HG02970 (cell line): ENCODE results near the gene P2RX4.
"Not testable (repeated sequence)": the region's sequence is repeated elsewhere in the genome, so short reads cannot be mapped to it uniquely, and the experiment has no call there.

ENCODE experiments used
- ATAC-seq: cut with Tn5 transposase; IDR thresholded peaks from one replicate; pipeline ENCODE4 v1.9.1; 2021; ENCODE audit warnings: mild to moderate bottlenecking, moderate library complexity, moderate number of reproducible peaks; ENCODE audit not compliant: unreplicated experiment, low FRiP score

P2RX4 gene

DNA sequence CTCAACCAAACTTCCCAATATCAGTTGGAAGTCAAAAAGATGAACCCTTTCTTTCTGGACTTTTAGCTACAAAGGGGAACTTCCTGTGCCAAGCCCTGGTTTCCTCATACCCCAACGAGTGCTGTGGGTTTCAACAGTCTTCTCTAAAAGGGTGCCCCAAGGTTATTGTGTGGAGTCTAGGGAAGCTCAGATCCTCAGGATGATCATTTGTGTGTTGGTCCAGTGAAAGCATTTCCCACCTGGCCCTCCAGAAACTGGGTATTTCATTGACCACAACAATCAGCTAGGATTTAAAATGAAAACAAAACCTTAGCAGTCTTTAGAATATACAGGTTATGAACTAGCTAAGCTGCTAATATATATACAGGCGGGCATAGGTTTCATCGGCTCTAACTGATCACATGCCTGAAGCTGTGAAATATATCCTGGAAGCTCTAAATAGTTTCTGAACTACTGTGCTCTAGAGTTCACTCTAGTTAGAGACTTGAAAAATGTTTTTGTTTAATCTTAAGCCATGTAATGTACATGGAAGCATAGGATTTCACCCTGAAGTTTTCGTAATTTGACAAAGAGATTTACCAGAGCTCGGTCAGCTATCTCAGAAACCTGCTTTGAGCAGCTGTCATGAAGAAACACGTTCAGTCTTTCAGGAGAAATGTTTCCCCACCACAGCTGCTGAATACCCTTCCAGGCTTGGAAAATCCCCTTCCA is 29.6 kb downstream of the P2RX4 start:
- no peak for ATAC-seq

DNA sequence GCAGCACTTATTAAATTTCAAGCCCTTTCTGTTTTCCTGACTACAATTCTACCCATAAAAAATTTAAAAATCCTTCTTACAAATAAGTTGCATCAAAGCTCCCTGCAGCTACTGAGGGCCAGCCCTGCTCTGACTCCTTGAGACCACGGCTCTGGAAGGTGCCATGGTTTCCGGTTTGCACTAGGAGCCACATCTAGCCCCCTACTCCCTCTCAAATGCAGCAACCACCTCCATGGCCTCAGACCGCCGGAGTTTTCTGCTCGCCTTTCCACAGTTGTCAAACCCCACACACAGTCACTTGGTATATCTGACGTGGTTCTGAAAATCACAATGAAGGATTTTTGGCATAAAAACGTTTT is 30.1 kb downstream of the P2RX4 start:
- no peak for ATAC-seq

DNA sequence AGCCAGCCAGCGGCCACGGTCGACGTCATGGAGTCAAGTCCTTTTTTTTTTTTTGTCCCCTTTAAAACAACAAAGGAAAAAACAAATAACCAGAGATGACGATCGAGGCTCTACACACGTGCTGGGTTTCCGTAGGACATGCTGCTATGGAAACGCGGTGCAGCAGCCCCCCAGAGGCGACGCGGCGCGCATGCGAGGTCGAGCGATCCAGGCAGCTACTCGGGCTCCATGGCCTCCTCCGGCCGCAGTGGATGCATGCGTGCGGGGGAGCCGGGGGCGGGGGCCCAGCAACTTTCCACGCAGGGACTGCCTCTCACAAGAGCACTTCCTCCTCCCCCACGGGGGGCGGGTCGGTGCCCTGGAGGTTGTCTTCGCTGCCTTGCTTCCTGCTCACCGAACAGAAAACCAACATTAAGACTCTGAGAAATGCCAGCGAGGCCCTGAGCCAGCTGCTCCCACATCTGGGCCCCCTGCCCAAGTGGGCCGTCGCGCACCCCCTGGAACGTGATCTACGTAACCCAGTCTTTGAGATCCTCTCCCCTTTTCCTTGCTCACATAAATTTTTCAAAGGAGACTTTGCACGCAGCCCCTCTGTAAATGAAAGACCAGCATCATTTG is 30.7 kb downstream of the P2RX4 start:
- no peak for ATAC-seq

DNA sequence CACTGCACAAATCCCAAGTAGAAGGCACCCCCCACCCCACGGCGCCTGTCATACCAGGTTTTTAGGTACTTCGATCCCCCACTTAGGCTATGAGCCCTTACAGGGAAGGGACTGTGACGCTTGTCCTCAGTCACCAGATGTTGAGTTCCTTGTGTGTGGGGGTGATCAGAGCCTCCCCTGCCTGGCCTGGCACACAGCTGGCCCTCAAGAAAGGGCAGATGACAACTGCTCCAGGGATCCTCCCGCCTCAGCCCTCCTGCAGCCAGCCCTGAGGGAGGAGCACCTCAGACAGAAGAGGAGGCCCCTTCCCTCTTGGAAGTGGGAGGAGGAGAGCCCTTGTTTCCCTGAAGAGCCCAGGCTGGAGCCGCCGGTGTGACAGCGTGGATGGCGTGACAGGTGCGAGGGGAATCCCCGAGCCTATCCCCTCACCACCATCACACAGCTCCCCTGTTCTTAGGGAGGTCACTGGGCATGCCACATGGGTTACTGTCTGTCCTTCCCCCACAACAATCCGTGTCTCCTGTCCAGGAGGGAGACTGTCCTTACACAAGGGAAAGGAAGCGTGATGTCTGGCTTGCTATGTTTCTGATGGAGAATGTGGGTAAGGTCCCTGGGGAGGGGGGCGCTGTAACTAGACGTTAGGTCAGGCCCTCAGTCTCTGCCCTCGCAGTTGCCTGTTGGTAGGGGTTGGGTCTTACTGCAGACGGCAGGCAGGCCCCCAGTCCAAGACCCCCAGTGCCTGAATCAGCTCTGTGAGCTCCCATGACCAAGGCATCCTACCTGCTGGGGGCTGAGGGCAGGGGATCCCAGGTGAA is 31.4 kb downstream of the P2RX4 start:
- no peak for ATAC-seq

DNA sequence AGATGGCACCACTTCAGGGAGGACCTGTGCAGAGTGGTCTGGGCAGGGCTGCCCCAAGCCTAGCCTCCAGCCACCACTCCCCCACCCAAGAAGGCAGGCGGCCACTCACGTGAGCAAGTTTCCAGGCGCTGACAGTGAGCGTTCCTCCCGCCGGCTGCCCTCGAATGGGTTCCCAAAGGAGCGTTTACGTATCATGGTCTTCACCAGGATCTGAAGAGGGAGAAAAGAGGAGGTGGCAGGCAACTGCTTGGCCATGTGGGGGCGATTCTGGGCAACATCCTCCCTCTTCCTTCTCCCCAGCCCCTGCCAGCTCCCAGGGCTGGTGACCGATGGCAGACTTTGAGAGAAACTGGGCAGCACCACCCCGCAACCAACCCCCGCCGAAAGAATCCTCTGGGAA is 35.1 kb downstream of the P2RX4 start:
- no peak for ATAC-seq

DNA sequence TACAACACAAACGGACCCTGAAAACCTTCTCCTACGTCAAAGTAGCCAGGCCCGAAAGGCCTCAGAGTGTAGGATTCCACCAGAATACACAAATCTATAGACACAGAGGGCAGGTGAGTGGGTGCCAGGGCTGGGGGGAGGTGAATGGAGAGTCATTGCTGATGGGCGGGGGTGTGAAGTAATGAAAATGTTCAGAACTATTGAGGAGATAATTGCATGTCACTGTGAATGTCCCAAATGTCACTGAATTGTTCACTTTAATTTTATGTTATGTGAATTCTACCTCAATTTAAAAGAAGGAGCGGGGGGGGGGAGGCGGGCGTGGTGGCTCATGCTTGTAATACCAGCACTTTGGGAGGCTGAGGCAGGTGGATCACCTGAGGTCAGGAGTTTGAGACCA is 36.0 kb downstream of the P2RX4 start:
- no peak for ATAC-seq

DNA sequence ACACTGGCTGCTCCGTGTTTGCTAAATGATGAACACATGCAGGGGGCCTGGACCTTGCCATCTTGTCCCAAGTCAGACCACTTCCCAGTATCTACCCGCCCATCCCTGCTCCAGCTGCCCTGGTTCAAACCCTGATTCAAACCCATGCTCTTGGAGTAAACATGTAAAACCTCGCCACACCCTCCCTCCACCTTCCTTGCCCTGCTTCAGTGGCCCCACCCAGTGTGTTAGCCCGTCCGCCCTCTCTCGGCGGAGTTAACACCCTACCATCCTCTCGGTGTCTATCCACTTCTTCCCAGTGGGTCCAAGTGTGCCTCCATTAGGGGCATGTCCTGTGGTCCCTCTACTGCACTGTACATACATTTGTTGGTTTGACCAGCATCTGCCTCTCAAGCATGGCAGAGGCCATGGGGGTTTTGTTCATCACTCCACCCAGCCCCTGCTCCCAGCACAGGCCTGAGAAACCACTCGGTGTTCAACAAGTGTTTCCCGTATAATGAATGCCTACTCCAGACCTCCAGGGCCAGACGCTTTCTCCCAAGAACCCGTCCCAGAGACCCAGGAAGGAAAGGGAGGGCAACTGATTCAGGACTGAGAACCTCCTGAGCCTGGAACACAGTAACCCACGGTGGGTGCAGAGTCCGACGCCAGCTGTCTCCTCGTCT is 37.1 kb downstream of the P2RX4 start:
- ATAC-seq, result no peak

DNA sequence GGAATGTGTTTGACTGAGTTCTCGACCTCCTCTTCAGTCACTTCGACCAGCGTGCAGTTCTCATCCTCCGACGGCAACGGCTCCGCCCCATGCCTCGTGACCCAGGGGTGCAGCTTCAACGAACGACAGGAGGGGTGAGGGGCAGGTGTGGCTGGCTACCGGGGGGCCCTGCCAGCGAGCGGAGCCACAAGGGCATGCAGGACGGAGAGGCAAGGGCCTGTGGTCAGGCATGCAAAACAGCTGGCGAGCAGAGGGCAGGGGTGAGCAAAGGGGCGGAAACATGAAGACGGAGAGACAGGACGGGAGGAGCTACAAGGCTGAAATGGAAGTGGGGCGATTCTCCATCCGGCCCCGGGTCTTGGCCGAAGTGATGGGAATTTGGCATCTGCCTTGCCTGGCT is 38.7 kb downstream of the P2RX4 start:
- no peak for ATAC-seq

DNA sequence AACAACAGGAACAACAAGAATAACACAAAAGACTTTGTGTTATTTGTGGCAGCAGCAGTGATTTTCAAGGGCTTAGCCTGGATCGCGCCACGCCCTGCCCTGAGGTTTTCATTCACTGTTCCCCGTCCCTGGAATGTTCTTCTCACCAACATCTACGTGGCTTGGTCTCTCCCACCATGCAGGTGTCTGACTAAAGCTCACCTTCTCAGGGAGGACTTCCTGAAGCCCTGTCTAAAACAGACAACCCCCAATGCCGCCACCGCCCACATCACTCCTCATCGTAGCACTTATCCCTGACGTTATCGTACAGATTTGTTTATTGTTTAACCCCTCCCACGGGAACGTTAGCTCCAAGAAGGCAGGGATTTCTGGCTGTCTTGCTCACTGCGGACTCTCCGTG is 40.4 kb downstream of the P2RX4 start:
- no peak for ATAC-seq

DNA sequence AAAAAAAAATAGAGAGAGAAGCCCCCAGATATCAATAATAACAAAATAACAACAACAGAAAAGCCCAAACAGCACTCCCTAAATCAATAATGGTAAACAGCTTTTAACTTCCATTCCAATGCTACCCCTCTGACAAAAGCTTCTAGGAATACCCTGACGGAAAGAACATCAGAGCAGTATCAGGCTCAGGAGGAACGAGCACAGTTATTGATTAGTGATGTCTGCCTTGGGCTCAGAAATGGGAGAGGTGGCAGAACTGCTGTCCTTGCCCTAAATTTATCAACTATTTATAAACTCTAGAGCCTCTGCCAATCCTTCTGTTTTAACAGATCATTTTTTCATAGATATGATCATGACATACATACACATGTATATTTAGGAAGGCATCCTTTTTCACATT is 41.9 kb downstream of the P2RX4 start:
- ATAC-seq, result no peak

DNA sequence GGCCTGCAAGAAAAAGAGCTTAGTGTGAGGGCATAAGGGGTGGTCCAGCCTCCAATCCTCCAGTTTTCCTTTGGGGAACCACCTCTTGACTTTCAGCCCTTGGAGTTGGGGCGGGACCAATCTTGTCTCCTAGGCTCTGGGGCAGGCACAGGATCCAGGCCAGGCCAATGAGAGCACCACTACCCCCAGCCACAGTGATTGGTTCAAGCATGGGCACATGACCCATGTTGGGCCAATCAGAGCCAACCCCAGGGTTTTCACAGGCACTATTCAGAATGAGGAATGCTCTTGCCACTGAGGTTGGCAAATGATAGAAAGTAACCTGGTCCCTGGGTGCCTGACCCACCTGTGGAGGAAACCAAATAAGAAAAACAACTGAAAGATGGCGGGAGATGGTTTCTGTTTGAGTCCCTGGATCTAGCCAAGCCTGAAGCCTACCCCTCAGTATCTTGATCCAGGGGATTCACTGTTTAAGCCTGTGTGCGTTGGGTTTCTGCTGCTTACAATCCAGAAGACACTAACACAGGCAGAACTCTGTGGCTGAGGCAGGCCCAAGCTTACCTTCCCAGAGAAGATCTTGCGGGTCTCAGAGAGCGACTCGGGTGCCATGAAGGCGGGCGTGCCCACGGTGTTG is 42.9 kb downstream of the P2RX4 start:
- ATAC-seq, result no peak

DNA sequence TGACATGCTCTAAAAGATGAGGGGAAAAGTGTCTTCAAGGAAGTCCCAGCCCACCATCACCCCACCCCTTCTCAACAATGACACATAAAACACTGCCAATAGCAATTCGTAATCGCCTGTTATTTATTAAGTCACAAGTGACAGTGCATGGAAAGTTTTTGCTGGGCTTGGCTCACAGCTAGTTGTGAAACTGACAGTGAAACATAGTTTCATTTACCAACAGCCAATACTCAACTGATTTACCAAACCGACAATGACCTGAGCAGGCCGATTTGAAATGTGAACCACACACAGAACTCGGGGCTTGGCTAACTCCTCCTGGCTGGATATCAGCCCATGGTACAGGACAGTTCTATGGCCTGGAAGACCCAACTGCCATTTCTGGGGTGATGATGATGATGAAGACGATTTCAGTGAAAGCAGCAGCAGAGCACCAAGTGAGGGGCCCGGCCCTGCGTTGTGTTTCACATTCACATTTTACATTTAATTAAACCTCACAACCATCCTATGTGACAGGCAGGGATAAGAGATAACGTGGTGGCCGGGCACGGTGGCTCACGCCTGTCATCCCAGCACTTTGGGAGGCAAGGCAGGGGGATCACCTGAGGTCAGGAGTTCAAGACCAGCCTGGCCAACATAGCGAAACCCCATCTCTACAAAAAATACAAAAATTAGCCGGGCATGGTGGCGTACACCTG is 43.9 kb downstream of the P2RX4 start:
- ATAC-seq, result no peak

DNA sequence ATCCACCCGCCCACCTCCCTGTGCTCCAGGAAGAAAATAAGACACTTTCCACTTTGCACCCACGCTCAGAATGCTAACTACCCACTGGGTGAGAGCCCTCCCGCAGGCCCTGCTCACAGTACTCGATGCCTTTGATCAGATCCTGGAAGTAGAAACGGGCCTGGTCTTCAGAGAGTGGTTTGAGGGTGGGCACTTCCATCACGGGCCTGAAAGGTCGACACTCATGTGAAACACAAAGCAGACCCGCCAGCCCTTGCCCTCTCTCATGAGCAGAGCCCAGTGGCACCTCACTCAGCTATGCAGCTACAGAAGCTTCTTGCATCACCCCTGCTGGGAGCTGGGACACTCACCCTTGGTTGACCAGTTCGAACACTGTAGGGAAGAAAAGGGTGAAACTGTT is 45.5 kb downstream of the P2RX4 start:
- no peak for ATAC-seq

DNA sequence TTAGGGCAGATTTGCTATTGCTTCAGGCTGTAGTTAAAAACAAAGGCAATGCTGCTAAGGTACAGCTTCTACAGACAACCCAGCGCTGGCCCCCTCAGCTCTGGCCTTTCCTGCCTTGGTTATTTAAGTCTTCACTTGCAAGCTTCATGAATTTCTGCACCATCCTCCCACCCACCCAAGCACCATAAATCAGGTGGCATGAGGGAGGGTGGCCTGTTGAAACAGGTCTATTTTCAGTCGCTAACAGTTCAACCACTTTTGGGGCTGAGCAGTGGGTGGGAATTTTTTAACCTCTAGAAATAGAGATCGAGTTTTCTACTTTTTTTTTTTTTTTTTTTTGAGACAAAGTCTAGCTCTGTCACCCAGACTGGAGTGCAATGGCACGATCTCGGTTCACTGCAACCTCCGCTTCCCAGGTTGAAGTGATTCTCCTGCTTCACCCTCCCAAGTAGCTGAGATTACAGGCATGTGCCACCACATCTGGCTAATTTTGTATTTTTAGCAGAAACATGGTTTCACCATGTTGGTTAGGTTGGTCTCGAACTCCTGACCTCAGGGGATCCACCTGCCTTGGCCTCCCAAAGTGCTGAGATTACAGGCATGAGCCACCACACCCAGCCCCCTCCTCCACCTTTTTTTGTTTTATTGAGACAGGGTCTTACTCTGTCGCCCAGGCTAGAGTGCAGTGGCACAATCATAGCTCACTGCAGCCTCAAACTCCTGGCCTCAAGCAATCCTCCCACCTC is 47.9 kb downstream of the P2RX4 start:
- ATAC-seq, result not testable (repeated sequence)

DNA sequence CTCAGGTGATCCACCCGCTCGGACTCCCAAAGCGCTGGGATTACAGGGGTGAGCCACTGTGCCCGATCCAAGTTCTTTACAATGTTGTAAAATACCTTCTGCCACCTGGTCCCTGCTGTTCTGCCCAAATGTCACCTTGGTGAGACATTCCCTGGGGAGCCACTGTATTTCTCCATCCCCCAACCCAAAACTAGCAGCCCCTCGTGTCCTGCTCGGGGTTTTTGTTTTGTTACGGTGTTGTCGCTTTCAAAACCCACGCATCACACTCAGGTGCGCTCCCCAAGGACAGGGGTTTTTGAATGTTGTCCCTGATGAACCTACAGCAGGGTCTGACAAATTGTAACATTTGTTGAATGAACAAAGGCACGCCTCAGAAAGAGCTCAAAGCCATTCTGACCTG is 49.1 kb downstream of the P2RX4 start:
- ATAC-seq, result no peak

DNA sequence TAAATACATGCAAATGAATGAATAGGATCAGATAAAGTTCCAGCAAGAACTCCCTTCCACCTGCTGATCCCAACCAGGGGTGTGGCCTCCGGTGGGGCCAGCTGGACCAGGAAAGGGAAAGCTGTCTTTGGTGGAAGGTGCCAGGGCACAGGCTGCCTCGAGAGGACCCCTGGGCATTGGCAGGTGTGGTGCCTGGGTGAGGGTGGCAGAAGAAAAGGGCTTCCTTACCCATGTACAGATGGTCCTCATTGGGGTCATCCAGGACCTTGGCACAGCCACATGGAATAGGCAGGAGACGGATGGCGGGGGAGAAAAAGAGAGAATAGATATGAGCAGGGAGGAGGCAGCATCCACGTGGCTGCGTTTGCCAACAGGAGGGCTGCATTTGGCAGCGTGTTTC is 50.2 kb downstream of the P2RX4 start:
- no peak for ATAC-seq

DNA sequence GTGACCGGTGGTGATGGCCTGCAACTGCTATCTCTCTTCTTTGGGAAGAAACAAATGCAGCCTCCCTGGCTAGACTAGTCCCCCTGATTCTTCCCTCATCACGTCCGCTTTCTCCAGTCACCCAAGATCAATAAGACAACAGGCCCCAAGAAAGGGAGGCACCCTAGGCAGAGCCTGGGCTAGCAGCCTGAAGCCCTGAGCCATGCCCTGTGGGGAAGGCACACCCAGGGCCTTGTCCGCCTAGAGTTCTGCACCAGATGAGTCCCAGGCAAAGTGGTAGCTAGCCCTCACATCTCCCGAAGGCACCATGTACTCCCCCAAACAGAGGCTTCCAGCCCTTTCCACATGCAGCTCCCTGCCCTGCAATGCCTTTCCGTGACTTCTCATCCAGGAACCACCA is 51.5 kb downstream of the P2RX4 start:
- ATAC-seq, result no peak

DNA sequence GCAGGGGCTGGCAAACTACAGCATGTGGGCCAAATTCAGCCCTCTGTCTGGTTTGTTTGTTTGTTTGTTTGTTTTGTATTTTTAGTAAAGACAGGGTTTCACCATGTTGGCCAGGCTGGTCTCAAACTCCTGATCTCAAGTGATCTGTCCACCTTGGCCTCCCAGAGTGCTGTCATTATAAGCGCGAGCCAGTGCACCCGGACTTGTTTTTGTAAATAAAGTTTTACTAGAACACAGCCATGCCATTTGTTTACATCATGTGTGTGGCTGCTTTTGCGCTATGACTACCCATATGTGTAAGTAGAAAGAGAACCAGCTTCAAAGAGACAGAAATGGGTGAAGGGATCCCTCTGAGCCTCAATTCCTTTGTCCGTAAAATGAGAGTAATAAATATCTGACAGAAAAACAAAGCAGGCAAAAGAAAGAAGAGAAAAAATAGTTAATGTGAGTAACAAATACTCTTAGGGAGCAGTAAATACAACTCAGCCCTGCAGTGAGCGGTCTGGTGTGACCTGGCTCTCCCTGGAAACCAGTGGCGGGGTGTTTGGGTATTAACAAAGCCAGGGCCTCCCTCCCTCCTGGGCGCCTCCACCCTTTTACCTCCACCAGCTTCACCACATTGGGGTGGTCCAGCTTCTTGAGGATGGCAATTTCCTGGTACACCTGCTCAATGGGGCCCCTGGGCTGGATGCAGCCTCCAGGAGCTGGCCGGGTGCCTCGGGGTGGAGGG is 53.4 kb downstream of the P2RX4 start:
- ATAC-seq, result no peak

DNA sequence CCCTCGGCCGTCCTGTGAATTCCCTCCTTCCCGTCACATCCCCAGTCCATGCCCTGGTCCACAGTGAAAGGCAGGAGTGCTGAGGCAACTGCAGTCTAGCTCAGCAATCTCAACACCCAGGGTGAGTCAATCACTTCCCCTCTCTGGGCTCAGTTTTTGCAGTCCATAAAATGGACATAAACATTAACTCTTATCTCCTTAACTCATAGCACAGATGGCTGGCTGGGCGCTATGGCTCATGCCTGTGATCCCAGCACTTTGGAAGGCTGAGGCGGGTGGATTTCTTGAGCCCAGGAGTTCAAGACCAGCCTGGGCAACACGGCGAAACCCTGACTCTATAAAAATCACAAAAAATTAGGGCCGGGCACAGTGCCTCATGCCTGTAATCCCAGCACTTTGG is 54.2 kb downstream of the P2RX4 start:
- ATAC-seq, result no peak
